HG02678 (cell line): ENCODE data around the gene DBF4B.

Experiments
- ATAC-seq: cut with Tn5 transposase; IDR thresholded peaks from one replicate; pipeline ENCODE4 v1.9.1; 2021; ENCODE audit warnings: mild to moderate bottlenecking, moderate library complexity; ENCODE audit not compliant: unreplicated experiment

The DBF4B gene

DNA sequence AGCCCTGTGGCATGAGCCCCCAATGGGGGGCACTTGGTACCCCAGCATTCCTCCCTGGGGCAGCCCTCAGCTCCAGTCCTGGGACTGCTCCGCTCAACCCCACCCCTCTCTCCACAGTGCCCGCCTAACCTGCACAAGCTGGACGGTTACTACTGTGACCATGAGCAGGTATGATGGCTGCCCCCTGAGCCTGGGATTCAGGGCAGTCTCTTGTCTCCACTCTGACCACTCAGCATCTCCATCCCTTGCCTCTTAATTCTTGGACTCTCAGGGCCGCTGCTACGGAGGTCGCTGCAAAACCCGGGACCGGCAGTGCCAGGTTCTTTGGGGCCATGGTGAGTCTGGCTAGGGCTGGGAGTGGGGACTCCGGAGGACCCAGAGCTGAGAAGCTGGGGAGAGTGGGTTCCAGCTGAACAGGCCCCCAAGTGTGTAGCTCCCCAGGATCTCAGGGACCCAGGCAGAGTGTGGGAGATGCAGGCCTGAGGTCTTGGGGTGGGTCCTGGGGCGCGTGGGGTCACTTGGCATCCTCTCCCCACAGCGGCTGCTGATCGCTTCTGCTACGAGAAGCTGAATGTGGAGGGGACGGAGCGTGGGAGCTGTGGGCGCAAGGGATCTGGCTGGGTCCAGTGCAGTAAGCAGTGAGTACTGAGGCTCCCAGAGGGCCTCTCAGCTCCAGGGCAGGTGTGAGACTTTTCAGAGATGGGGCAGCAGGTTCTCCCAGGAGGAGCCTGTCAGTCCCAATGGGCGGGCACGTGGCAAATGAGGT is 68.3 kb downstream of the DBF4B start:
- no peak for ATAC-seq

DNA sequence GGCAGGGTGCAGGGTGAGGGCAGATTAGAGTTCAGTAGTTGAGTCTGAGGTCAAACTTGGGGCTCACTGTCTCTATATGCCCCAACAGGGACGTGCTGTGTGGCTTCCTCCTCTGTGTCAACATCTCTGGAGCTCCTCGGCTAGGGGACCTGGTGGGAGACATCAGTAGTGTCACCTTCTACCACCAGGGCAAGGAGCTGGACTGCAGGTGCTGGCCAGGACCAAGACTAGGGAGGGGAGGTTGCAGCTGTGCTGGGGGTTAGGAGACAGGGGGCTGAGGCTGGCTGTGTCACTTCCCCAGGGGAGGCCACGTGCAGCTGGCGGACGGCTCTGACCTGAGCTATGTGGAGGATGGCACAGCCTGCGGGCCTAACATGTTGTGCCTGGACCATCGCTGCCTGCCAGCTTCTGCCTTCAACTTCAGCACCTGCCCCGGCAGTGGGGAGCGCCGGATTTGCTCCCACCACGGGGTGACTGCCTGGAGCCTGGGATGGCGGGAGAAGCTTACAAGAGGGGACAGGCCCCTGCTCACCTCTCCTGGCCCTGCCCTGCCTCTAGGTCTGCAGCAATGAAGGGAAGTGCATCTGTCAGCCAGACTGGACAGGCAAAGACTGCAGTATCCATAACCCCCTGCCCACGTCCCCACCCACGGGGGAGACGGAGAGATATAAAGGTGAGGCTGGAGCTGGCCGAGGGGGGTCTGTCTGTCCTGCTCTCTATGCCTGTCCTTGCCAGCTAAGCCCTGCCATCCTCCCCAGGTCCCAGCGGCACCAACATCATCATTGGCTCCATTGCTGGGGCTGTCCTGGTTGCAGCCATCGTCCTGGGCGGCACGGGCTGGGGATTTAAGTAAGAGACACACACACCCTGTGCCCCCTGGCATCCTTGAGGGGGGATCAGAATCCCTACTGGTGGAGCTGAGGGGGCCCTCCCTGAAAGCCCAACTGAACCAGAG is 69.2 kb downstream of the DBF4B start:
- ATAC-seq: no peak

DNA sequence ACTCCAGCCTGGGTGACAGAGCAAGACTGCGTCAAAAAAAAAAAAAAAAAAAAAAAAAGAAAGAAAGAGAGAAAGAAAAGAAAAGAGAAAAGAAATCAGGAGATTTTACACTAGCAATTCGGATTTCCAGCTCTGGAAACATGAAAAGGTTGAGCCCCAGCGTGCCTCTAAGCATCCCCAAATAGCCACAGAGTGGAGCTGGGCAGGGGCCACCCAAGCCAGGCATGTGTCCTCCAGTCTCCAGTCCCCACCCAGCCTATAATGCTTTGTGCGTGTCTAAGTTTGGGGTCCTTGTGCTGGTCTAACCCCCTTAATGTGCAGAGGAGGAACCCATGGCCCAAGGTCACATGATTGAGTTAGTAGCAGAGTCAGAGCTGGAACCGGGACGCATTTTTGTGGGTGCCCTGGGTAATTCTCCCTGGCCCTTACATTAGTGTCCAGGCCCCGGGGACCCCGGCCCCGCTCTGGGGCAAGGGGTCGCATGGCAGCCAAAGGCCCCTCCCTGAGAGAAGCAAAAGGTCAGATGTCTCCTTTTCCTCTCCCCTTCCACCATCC is 70.3 kb downstream of the DBF4B start:
- no peak for ATAC-seq

DNA sequence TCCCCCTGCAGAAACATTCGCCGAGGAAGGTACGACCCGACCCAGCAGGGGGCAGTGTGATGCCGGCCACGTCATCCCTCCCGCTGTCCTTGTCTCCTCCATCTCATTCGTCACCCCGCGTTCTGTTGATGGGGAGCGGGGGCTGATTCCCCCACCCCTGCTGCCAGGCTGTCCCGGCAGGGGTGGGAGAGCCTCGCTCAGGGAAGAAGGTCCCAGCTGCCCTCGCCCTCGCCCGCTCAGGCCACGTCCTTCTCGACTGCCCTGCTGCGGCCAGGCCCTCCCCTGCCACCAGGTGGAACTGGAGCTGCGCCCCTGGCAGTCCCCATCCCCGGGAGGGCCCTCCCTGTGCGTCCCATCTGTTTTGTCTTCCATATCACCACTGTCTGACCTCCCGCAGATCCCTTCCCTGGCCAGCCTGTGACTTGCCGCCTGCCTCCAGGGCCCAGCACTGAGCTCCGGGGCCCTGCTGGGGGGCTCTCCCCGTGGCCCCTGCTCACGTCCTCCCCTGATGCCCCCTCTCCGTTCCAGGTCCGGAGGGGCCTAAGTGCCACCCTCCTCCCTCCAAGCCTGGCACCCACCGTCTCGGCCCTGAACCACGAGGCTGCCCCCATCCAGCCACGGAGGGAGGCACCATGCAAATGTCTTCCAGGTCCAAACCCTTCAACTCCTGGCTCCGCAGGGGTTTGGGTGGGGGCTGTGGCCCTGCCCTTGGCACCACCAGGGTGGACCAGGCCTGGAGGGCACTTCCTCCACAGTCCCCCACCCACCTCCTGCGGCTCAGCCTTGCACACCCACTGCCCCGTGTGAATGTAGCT is 71.0 kb downstream of the DBF4B start:
- no peak for ATAC-seq

DNA sequence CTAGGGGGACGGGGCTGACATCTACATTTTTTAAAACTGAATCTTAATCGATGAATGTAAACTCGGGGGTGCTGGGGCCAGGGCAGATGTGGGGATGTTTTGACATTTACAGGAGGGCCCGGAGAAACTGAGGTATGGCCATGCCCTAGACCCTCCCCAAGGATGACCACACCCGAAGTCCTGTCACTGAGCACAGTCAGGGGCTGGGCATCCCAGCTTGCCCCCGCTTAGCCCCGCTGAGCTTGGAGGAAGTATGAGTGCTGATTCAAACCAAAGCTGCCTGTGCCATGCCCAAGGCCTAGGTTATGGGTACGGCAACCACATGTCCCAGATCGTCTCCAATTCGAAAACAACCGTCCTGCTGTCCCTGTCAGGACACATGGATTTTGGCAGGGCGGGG is 71.7 kb downstream of the DBF4B start:
- no peak for ATAC-seq

DNA sequence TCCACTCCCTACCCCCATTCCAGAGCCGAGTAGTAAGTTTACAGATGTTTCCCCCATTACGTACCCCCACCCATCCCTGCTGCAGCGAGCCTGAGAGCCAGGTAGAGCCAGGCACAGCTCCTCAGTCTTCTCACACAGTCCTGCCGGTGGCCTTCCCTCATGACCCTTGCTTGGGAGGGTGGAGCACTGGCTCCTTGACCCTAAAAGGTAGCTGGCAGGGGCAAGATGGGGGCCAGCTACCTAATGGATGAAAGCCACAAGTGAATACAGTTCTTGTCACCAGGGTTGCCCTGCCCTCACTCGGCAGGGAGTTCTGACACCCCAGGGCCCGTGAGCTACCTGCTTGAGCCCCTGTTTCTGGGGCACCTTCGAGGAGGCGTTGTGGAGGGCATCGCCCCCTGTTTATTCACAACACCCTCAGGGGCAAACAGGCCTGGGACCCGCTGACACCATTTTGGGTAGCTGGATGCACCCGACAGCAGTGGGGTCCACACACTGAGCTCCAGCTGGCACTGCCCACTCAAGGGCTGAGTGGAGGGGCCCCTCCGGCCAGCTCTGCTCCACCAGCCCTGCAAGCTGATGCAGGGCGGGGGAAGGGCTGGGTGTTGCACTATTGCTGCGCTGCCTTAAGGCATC is 72.5 kb downstream of the DBF4B start:
- no peak for ATAC-seq

DNA sequence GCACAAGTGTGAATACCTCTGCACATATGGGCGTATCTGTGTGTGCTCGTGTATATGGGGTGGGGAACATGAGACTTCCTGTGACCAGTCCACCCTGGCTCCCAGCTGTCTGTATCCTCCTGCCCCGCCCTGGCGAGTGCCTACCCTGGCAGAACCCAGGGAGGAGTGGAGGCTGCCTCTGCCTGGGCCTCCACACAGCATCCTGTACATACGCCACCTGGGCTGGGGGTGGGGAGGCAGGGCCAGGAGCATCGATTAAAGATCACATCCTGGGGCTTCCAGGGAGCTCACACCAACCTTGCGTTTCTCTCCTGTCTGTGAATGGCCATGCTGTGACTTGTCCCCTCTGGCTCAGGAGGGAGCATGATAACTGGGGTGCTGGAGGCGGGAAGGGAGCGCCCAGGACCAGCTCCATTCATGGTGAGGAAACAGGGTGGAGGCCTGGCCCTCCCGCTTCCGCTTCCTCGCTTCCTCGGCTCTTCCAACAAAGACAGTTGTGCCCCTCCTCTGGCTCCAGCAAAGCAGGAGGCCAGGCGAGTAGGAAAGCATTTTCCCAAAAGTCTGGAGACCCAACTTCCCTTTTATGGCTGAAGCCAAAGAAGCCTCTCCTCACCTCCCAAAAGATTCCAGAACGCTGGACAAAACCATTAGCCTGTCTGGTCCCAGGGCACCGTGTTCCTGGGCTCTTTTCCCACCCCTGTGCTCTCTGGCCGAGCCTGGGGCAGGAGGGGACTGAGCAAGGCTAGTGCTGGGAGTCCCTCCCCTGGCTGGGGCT is 73.3 kb downstream of the DBF4B start:
- ATAC-seq: no peak

DNA sequence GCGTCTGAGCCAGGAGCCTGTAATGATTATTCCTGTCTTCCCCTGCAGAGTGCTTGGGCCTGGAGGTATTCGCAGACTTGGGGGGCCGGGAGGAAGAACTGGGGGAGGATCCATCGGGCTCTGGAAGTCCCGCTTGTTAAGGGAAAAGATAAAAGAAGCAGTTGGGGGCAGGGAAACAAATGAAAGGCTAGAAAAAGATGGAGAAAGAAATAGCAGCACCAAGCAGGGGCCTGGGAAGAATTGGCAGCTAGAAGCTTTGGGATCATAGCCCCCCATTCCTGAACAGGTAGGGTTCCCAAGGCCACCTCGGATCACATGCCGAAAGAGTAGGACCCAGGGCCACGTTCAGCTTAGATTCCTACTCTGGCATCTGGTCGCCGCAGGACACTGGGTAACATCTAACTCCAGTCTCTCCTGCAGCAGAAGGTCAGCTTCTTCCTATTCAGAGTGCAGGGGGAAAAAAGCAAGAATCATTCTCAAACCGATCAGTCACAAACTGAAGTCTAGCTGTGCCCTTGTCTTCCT is 73.9 kb downstream of the DBF4B start:
- no peak for ATAC-seq

DNA sequence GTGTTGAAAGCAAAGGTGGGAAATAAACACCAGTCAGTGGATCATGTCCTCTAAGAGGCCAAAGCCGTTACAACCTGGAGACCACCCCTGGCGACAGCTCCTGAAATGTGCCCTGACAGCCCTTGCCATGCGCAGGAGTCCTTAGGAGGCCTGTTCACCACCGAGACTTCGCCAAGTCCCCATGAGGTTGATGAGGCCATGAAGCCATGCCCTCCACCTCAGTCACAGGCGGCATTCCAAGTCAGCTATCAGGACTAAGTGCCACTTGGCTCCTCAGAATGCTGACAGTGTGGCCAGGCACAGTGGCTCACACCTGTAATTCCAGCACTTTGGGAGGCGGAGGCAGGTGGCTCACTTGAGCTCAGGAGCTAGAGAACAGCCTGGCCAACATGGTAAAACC is 77.5 kb downstream of the DBF4B start:
- ATAC-seq: no peak

DNA sequence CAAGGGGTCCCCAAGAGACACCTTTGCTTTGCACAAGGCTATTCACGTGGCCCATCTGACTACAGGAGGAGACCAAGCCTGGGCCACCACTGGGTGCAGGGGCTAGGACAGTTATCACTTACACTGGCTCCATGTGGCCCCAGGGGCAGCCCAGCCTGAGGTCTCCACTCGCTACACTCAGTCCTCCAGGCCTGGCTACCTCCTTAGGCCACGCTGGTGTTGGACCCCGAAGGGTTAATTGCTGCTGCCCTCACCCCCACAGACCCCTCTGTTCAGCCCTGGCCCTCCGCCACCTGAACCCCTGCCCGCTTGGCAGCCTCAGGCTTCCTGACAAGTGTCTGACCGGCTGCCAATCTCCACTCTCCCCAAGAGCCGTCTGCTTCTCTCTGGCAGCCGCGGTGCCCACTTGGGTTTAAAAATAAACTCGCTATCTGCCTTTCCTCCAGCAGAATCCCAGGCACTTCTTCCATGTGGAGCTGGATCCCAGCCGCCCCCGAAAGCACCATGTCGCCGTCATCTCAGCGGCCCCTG is 78.2 kb downstream of the DBF4B start:
- ATAC-seq: no peak

DNA sequence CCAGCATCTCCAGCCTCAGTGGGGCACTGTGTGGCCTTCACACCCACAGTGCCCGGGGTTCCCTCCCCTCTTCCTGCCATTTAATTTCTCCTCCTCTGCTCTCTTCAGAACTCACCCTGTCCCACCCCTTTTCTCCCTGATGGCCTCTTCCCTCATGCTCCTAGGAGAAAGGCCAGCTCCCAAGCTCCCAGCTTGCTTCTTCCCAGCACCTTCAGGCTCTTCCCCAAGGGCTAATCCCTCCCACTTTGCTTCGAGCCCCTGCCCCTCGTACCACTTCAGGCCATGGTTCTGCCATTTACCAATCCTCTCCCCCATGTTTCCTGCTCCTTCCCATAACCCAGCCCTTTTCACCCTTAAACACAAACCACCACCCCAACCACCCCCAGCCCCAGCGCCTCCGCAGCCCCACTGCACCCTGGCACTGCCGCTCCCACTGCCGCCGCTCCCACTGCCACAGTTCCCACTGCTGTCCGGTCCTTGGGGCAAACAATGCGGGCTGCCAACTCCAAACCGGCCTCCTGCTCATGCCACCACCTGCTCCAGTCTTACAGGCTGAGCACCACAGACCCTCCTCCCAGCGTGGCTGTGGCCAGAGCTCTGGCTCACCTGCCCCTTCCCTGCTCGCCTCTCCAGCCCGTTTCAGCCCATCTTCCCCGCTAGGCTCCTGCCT is 78.9 kb downstream of the DBF4B start:
- ATAC-seq: no peak

DNA sequence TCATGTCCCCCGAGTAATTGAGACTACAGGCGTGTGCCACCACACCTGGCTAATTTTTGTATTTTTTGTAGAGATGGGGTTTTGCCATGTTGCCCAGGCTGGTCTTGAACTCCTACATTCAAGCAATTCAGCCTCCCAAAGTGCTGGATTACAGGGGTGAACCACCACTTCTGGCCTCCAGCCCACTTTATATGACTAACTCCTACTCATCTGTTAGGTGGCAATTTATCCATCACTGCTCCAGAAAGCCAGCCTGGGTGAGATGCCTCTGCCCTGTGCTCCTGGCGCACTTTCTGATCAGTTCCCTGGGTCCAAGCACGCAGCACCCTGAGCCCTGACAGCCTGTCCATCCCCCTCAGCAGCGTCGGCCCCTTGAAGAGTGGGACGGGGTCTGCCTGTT is 79.7 kb downstream of the DBF4B start:
- no peak for ATAC-seq

DNA sequence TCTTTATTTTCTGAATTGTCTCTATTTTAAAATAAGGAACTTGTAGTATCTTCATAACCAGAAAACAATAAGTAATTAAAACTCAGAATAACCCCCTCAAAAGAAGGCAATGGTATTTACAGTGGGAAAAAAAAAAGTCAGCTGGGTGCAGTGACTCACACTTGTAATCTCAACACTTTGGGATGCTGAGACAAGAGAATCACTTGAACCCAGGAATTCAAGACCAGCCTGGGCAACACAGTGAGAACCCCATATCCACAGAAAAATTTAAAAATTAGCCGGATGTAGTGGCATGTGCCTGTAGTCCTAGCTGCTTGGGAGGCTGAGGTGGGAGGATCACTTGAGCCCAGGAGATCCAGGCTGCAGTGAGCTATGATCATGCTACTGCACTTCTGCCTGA is 83.8 kb downstream of the DBF4B start:
- ATAC-seq: no peak

DNA sequence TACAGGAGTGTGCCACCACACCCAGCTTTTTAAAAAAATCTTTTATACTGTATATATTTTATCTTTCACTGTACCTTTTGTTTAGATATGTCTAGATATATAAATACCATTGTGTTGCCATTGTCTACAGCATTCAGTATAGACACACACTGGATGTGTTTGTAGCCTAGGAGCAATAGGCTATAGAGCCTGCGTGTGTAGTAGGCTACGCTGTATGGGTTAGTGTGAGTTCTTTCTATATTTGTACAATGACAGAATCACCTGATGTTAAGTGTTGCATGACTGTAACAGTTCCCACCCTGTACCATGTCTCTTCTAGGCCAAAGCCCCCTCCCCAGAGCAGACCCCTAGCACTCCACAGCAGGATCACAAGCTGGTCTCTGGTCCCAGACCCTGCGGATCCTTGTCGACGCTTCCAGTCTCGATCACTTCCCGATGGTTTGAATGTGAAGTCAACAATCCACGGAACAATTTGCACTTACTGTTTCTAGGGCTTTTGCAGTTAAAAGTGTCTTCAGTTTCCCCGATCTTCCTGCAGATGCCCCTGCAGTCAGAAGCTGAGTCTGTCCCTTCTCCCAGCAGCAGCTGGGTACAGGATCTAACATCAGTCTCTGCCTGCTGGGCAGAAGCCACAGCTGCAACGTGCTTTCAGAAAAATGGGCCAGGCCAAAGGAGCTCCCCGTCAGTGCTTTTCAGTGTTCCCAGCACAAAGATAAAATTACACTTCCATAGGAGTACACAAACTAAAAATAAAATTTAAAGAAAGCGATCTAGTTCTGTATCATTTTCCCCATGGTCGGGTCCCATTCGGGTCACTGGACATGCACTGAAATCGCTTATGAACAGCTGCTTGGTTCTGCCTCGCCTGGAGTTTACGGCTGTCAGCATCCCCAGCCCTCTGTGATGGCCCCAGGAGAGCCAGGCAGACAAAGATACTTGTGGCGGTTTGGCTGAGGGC is 85.7 kb downstream of the DBF4B start:
- ATAC-seq: no peak

DNA sequence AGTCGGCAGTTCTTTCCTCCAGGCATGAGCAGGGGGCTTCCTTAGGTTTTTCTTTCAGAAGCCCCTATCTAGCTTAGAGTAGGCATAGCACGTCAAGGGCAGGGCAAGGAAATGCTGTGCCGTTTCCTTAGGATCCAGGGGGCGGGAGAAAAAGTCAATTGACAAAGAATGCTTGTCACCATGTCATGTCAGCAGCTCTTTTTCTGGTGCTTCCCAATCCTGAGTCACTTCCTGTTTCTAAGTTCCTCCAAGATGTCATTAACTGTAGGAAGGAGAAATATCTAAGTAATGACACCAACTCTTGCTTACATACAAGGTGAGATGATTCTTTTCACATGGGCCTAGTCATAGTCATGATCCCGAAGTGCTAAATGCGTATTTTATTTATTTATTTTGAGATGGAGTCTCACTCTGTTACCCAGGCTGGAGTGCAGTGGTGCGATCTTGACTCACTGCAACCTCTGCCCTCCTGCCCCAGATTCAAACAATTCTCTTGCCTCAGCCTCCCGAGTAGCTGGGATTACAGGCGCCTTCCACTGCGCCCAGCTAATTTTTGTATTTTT is 86.5 kb downstream of the DBF4B start:
- ATAC-seq: no peak

DNA sequence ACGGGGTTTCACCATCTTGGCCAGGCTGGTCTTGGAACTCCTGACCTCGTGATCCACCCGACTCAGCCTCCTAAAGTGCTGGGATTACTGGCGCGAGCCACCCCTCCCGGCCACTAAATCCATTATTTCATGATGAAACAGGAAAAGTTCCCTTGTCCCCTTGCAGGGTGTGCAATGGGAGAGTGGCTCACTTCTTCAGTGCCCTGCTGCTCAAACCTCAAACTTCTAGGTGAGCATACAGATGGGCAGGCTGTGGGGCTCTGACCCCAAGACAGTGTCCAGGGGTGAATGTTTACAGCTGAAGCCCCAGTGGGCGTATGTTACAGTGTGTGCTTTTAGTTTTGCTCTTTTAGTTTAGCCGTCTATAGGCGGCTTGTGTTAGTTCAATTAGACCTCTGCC is 87.0 kb downstream of the DBF4B start:
- ATAC-seq: no peak

DNA sequence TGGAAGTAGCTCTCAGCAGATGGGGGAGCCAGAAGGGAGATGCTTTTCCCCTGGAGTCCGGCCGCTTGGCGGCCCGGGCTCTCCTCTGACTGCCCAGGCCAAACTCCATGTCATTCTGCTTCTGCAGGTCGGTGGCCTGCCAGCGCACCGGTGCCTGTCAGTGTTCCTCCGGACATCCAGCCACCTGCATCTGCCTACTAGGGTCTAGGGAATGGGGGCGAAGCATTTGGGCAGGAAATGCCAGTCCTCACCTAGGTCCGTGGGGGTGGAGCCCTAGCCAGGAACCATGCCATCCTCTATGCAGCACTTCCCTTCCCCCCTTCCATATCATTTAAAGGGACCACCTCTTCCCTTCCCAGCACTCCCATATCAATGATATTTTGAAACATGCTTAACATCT is 87.5 kb downstream of the DBF4B start:
- no peak for ATAC-seq
